Measurements from ENCODE around the gene PKN3. TPM values are rescaled to one million over a fixed set of nuclear protein-coding genes. Genes with fewer than 3 reads are reported as not detected.
A peak's percentile ranks its signal among the peaks of the same experiment; 100 is the strongest.

Gene PKN3
- total and polyA plus RNA-seq, 2 of the 13 experiments (the other 11 are each of a cell fraction or from before 2014, with no cell fraction given), result 10.5 to 13.2 TPM

DNA sequence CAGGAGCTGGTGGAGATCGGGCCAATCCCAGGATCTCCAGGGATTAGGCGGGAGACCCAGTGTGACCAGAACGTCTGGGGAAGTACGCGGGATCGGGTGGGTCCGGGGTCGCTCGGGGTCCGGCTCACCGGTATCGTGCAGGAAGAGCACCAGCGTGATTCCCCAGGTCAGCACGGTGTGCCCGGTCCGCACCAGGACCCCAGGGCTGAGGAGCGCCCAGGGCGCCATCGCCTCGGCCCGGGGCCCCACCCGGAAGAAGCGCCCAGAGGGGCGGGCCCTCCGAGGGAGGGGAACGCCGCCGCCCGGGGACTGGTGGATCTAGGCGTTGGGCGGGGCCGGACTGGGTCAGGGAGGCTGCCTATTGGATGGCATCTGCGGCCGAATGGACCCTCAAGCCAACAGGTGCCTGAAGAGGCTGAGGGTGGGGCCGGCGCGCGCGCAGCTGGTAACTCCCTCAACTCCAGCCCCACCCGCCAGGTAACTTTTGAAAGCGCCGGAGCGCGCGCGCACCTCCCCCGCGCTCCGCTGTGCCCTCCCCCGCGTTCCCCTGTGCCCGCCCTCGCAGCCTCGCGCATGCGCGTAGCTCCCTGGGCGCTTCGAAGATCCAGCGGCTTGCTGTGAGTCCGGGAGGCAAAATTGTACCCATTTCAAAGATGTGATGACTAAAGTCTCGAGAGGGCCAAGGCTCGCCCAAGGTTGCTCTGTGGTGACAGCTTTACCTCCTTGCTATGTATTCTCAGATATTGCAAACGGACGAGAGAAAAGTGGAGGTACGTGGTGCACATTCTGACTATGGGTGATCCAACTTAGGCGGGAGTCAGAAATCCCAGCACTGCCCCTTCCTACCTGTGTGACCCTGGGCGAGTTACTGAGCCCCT, 21.8 kb downstream of the PKN3 start, which contains the start of gene ZDHHC12 (continued):
- TF ChIP-seq, protein P1, sequence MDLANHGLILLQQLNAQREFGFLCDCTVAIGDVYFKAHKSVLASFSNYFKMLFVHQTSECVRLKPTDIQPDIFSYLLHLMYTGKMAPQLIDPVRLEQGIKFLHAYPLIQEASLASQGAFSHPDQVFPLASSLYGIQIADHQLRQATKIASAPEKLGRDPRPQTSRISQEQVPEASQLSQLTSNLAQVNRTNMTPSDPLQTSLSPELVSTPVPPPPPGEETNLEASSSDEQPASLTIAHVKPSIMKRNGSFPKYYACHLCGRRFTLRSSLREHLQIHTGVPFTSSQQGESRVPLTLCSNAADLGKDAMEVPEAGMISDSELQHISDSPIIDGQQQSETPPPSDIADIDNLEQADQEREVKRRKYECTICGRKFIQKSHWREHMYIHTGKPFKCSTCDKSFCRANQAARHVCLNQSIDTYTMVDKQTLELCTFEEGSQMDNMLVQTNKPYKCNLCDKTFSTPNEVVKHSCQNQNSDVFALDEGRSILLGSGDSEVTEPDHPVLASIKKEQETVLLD (CRISPR knock-in tag; IDR thresholded peaks at IDR 0.05; ENCODE audit: low read depth), result no peak; the same call in 1 of the 2 replicates
- no peak for TF ChIP-seq ZFP36L1 (CRISPR knock-in tag; IDR thresholded peaks at IDR 0.05)
- TF ChIP-seq MLLT10 (CRISPR knock-in tag; IDR thresholded peaks at IDR 0.05), result no peak
- TF ChIP-seq TAF15 (IDR thresholded peaks at IDR 0.05; ENCODE audit: low read depth, low read length, poor library complexity, severe bottlenecking), result peak; percentile 74
- peak; percentile 88 for TF ChIP-seq YEATS2 (CRISPR knock-in tag; IDR thresholded peaks at IDR 0.05; ENCODE audit: borderline replicate concordance)
- TF ChIP-seq RXRA (CRISPR knock-in tag; IDR thresholded peaks at IDR 0.05), result peak; percentile 7; the same call in 1 of the 2 replicates
- no peak for TF ChIP-seq GTF2F1 (IDR thresholded peaks at IDR 0.05; ENCODE audit: low read length)
- peak; percentile 76; the same call in 1 of the 2 replicates for TF ChIP-seq ZNF563 (CRISPR knock-in tag; IDR thresholded peaks at IDR 0.05)
- no peak for TF ChIP-seq KDM4B (CRISPR knock-in tag; IDR thresholded peaks at IDR 0.05)
- TF ChIP-seq CEBPB (IDR thresholded peaks at IDR 0.05; ENCODE audit: borderline replicate concordance, low read depth, low read length), result no peak
- TF ChIP-seq, protein P2, sequence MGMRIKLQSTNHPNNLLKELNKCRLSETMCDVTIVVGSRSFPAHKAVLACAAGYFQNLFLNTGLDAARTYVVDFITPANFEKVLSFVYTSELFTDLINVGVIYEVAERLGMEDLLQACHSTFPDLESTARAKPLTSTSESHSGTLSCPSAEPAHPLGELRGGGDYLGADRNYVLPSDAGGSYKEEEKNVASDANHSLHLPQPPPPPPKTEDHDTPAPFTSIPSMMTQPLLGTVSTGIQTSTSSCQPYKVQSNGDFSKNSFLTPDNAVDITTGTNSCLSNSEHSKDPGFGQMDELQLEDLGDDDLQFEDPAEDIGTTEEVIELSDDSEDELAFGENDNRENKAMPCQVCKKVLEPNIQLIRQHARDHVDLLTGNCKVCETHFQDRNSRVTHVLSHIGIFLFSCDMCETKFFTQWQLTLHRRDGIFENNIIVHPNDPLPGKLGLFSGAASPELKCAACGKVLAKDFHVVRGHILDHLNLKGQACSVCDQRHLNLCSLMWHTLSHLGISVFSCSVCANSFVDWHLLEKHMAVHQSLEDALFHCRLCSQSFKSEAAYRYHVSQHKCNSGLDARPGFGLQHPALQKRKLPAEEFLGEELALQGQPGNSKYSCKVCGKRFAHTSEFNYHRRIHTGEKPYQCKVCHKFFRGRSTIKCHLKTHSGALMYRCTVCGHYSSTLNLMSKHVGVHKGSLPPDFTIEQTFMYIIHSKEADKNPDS (CRISPR knock-in tag; IDR thresholded peaks at IDR 0.05), result no peak
- TF ChIP-seq MAFF (IDR thresholded peaks at IDR 0.05; ENCODE audit: low read depth, low read length), result no peak
- peak; percentile 13; the same call in 1 of the 2 replicates for TF ChIP-seq HDAC1 (CRISPR knock-in tag; IDR thresholded peaks at IDR 0.05)
- TF ChIP-seq GATAD2A (CRISPR knock-in tag; IDR thresholded peaks at IDR 0.05), result no peak; the same call in 1 of the 2 replicates
- TF ChIP-seq SNAI1 (CRISPR knock-in tag; IDR thresholded peaks at IDR 0.05; ENCODE audit: borderline replicate concordance), result no peak
- peak; percentile 65; the same call in 1 of the 2 replicates for TF ChIP-seq ZNF547 (CRISPR knock-in tag; IDR thresholded peaks at IDR 0.05)
- TF ChIP-seq SMAD3 (CRISPR knock-in tag; IDR thresholded peaks at IDR 0.05), result no peak
- TF ChIP-seq, protein P3, sequence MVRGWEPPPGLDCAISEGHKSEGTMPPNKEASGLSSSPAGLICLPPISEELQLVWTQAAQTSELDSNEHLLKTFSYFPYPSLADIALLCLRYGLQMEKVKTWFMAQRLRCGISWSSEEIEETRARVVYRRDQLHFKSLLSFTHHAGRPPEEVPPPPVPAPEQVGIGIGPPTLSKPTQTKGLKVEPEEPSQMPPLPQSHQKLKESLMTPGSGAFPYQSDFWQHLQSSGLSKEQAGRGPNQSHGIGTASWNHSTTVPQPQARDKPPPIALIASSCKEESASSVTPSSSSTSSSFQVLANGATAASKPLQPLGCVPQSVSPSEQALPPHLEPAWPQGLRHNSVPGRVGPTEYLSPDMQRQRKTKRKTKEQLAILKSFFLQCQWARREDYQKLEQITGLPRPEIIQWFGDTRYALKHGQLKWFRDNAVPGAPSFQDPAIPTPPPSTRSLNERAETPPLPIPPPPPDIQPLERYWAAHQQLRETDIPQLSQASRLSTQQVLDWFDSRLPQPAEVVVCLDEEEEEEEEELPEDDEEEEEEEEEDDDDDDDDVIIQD (CRISPR knock-in tag; IDR thresholded peaks at IDR 0.05; ENCODE audit: low read depth), result peak; percentile 19; the same call in 1 of the 2 replicates
- 0 out of 2 replicates have a peak, but pooled peaks have one; percentile 34 for TF ChIP-seq ZNF614 (CRISPR knock-in tag; IDR thresholded peaks at IDR 0.05; ENCODE audit: borderline replicate concordance)
- no peak for TF ChIP-seq EED (CRISPR knock-in tag; IDR thresholded peaks at IDR 0.05)
- peak; percentile 74; the same call in 1 of the 2 replicates for TF ChIP-seq GATAD1 (CRISPR knock-in tag; IDR thresholded peaks at IDR 0.05)
- TF ChIP-seq, protein P4, sequence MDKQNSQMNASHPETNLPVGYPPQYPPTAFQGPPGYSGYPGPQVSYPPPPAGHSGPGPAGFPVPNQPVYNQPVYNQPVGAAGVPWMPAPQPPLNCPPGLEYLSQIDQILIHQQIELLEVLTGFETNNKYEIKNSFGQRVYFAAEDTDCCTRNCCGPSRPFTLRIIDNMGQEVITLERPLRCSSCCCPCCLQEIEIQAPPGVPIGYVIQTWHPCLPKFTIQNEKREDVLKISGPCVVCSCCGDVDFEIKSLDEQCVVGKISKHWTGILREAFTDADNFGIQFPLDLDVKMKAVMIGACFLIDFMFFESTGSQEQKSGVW (CRISPR knock-in tag; IDR thresholded peaks at IDR 0.05; ENCODE audit: borderline replicate concordance), result no peak
- TF ChIP-seq GABPB1 (CRISPR knock-in tag; IDR thresholded peaks at IDR 0.05), result peak; percentile 92
- peak; percentile 79; the same call in 1 of the 2 replicates for TF ChIP-seq DR1 (CRISPR knock-in tag; IDR thresholded peaks at IDR 0.05)
- no peak for TF ChIP-seq U2AF2 (IDR thresholded peaks at IDR 0.05; ENCODE audit: low read depth, low read length)
